Measurements from ENCODE around the gene SYT8. TPM values are rescaled to one million over a fixed set of nuclear protein-coding genes. Genes with fewer than 3 reads are reported as not detected.

SYT8 gene
- total RNA-seq, 4 donors from 2014 or later = not detected

- ATAC-seq (ENCODE audit: low FRiP score) = no peak
- TF ChIP-seq CTCF (IDR thresholded peaks at IDR 0.05) = no peak
- DNase-seq (ENCODE audit: low spot score) = no peak
Measured at GRCh38 chr11:1825039-1825740, 9.6 kb upstream of the SYT8 start.

- no peak for ATAC-seq (ENCODE audit: low FRiP score)
- no peak for TF ChIP-seq CTCF (IDR thresholded peaks at IDR 0.05)
- no peak for DNase-seq (ENCODE audit: low spot score)
Measured at GRCh38 chr11:1825785-1826451, 8.9 kb upstream of the SYT8 start.

- ATAC-seq (ENCODE audit: low FRiP score) (no peak), DNase-seq (ENCODE audit: low spot score) (no peak)
- TF ChIP-seq CTCF (IDR thresholded peaks at IDR 0.05) = no peak
Measured at GRCh38 chr11:1826552-1827094, 8.2 kb upstream of the SYT8 start.

- no peak for TF ChIP-seq CTCF (IDR thresholded peaks at IDR 0.05)
- DNase-seq (ENCODE audit: low spot score) (no peak), ATAC-seq (ENCODE audit: low FRiP score) (no peak)
Measured at GRCh38 chr11:1827095-1827813, 7.5 kb upstream of the SYT8 start.

GRCh38 chr11:1827931-1828330 is 6.9 kb upstream of the SYT8 start:
- ATAC-seq (ENCODE audit: low FRiP score) (no peak), DNase-seq (ENCODE audit: low spot score) (no peak)
- no peak for TF ChIP-seq CTCF (IDR thresholded peaks at IDR 0.05)

- DNase-seq (ENCODE audit: low spot score) (no peak), ATAC-seq (ENCODE audit: low FRiP score) (no peak)
- TF ChIP-seq CTCF (IDR thresholded peaks at IDR 0.05) = no peak
Measured at GRCh38 chr11:1828542-1828941, 6.2 kb upstream of the SYT8 start.

Data from omental fat pad (tissue), 4 donors.